H1 (cell line): Measurements from ENCODE around the gene SMIM32. TPM values are rescaled to one million over a fixed set of nuclear protein-coding genes. Genes with fewer than 3 reads are reported as not detected.

ENCODE experiments used
- CBX8 ChIP-seq: fragments of 300-800, 300-1000 bp; sonication (generic); IDR thresholded peaks from 2 replicates; pipeline ENCODE4 v1.7.1; 2016; ENCODE audit warnings: low read depth, low read length, borderline replicate concordance
- EZH2 ChIP-seq: fragments of 200-600 bp; sonication (generic); IDR thresholded peaks from 2 replicates; pipeline ENCODE4 v1.7.1; 2012; ENCODE audit warnings: low read depth, mild to moderate bottlenecking, moderate library complexity, low read length, inconsistent platforms; ENCODE audit not compliant: severe bottlenecking
- GABPA ChIP-seq: IDR thresholded peaks from 2 replicates; pipeline ENCODE4 v1.6.1; 2011; ENCODE audit warnings: mild to moderate bottlenecking, low read length, moderate library complexity, borderline replicate concordance; ENCODE audit not compliant: insufficient read depth
- POLR2AphosphoS5 ChIP-seq: IDR thresholded peaks from 2 replicates; pipeline ENCODE4 v1.6.1; 2011; ENCODE audit warnings: low read depth, low read length
- TCF12 ChIP-seq: IDR thresholded peaks from 2 replicates; pipeline ENCODE4 v1.6.1; 2011; ENCODE audit warnings: low read depth, mild to moderate bottlenecking, low read length
- polyA plus RNA-seq, 7 experiments: library from polyadenylated mRNA; depleted of rRNA in 3 of 7; stranded (reverse) in 5 of 7; unstranded in 2 of 7; fragments of >200 nt in 5 of 7; fragments of 200-250 nt in 2 of 7; gene quantifications; 1 replicate in 5 of 7; 2 replicates in 1 of 7; 4 replicates in 1 of 7; pipeline versions ENCODE4 v1.2.1 to v1.2.3, GENCODE V29; 2011 to 2013; ENCODE audit warnings: missing spikeins in 2 of 7, mixed read lengths in 2 of 7
- total RNA-seq: library from RNA; stranded (reverse); fragmentation: NEBNext Ultra II Directional; extraction: Animal tissue kit (Norgen Biotek cat#: 25700); gene quantifications from 2 replicates; pipeline ENCODE4 v1.2.1, GENCODE V29; 2021

The SMIM32 gene
- total and polyA plus RNA-seq, 2 of the 8 experiments (the other 6 are each of a cell fraction or from before 2014, with no cell fraction given): 0.09 to 0.22 TPM

DNA sequence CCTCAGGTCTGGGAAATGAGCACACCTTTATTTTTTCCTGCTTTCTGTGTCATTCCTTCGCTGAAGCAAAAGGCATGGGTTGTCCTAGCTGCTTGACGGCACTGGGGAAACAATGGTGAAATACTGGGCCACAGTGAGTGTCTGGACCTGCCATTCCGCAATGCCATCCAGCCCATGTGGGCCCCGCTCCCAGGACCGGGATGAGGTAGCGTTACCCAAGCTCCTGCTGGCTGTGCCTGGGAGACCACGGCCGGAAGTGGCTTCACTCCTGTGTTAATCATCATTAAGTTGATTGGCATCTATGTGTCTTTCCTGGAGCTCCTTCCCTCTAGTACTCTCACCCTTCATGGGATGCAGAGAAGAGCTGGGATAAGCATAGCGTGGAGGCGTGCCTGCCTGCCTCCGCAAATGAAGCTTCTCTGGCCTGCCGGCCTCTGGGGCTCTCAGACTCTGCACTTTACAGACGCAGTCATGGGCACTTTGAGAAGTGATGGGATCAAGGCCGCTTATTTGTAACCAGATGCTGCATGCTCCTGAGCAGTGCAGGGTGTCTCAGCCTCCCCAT, 16.5 kb upstream of the SMIM32 start (continued):
- no peak for TF ChIP-seq EZH2
- no peak for TF ChIP-seq POLR2AphosphoS5
- no peak for TF ChIP-seq TCF12
- TF ChIP-seq GABPA: no peak
- no peak for TF ChIP-seq CBX8
- TF ChIP-seq, all 59 proteins: peak for 0
